Kidney tubule cell (primary cell): ENCODE results near the gene RPL37A.
A peak's percentile ranks its signal among the peaks of the same experiment; 100 is the strongest.

Experiments used
- DNase-seq: peaks from one replicate; pipeline ENCODE4 v3.0.0-alpha.2; 2018; ENCODE audit warnings: low spot score

RPL37A gene

DNA sequence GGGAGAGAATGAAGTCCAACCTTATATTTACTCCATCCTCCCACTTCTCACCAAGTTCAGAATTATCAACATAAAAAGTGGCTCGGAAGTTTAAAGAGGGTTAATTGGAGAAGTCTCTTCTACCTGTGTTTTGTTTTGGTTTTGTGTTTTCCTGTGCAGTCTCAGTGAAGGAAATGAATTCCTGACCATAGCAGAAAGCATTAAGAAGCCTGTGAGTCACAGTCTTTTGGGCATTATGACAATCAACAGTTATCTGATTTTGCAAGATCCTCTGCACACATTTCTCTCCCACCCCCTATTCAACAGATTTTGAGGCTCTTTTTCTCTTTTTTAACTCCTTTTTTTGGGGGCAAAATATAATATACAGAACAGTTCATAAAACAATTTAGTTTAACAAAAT lies 8.6 kb upstream of the RPL37A start:
- DNase-seq: peak; percentile 55

DNA sequence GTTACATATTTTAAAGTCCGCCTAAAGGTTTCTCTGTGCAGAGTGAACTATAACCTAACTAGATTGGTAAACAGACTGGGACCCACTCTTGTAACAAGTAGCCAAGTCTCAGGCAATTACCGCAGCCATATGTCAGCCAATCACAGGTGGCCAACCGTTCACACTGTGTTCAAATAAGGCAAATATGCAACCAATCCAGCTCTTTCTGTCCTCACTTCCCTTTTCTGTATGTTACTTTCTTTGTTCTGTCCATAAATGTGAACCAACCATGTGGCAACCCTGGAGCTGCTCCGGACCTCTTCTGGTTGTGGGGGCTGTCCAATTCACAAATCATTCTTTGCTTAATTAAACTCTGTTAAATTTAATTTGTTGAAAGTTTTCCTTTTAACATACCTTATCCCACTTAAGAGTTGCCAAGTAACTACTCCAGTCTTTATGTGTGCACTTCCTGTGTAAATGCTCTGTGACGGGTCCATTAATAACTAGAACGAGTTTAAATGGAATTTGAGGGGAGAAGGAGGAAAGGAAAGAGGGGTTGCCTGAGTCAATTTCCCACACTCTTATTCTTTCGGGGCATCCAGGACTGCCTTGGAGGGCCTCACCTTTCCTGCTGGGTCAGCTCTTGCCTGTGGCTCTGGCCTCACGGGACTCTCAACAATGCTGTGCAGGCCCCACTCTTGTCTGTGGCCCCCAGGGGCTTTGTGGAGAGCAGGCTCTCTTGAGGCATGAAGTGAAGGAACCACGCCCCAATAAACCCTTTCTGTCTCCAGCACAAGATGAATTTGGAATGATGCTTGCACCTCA lies 6.6 kb upstream of the RPL37A start:
- no peak for DNase-seq

DNA sequence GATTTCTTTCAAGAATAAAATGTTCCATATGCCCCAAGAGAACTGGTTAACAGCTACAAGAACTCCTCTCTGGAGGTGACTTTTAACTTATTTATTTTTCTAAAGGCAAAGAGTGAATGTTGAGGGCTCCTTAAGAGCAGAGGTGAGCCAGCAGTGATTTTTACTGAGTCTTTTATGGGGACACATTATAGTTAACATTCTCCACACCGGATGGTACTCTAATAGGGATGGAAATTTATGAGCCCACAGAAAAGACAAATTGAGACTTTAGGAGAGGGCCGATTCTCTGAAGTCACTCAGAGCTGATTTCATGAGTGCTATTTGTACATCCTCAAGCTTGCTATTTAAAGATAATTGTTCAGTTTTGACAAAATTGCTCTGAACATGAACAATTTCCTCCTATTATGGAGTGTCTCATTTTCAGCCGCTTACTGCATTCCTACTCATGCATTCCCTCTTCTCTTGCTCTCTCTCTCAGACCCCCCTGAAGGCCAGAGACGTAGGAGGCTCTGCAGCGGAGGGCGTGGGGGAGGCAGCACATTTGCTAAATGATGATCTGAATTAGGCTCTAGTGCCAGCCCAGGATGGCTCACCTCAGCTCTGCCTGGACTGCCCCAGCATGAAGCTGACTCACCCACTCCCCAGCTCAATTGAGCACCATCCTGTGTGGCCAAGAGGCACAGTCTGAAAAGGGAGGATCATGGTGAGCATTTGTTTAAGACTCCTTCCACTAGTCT lies 5.9 kb upstream of the RPL37A start:
- peak; percentile 90 for DNase-seq

DNA sequence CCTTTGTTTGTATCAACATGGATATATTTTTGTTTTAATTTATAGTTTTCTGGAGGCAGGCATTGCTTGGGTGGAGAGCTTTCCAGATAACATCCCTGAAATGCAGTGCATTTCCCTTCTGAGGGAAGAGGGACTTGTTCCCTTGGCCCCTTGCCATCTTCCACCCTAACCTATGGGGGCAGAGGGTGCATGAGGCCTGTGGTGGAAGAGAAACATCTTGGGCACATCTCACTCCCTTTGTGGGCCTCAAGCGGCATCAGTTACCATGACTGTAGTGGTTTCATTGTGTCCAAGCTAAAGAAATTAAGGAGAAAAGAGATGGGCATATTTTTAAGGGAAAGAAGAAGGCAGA lies 5.3 kb upstream of the RPL37A start:
- DNase-seq: no peak

DNA sequence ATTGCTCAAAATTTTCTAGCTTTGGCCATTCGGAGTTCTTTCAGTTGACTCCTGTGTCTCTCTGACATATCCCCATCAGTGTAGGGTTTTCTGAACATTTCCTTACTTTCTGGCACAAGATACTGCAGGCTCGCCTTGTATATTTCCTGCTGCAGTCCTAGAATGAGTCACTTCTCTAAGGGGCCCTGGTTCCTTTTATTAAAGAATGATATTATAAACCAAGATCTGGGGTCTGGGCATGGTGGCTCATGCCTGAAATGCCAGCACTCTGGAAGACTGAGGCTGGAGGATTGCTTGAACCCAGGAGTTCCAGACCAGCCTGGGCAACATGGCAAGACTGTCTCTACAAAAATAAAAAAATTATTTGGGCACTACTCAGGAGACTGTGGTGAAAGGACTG lies 3.0 kb upstream of the RPL37A start:
- no peak for DNase-seq

DNA sequence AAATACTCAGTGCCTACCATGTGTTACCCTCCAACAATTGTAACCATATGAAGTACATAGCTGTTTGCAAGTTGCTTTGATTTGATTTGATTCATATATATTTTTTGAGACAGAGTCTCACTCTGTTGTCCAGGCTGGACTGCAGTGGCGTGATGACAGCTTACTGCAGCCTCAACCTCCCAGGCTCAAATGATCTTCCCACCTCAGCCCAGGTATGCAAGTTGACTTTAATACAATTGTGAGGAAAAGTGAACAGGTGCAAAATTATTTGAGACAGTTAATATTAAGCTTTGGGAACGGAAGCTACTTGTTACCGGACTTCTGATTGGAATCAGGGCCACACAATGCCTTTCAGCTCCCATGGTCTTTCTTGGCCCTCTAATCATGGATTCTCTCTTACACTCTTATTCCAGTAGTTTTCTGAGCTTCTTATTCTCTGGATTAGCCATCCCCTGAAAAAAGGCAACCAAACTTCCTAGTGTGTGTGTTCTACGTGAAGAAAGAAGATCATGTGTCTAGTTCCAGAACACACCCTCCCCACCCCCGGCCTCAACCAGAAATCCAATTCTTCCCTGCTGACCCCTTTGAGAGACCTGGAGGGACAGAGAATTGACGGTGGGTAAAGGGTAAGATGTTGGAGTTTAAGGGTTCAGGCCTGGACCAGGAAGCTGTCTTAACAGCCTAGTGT lies 1.1 kb upstream of the RPL37A start:
- DNase-seq: no peak

DNA sequence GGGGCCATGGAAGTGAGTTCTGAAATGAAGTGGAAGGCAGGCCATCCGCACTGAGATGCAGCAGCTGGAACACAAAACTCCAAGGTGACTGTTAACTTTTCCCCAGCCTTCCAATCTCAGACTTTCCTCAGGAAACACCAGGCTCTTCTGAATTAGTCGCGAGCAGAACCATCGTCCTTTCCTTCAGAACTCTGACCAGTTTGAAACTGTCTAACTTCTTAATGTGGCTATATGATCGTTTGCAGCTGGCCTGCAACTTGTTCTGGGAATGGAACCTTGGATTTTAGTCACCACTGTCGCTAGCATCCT lies 620 bp upstream of the RPL37A start:
- no peak for DNase-seq

DNA sequence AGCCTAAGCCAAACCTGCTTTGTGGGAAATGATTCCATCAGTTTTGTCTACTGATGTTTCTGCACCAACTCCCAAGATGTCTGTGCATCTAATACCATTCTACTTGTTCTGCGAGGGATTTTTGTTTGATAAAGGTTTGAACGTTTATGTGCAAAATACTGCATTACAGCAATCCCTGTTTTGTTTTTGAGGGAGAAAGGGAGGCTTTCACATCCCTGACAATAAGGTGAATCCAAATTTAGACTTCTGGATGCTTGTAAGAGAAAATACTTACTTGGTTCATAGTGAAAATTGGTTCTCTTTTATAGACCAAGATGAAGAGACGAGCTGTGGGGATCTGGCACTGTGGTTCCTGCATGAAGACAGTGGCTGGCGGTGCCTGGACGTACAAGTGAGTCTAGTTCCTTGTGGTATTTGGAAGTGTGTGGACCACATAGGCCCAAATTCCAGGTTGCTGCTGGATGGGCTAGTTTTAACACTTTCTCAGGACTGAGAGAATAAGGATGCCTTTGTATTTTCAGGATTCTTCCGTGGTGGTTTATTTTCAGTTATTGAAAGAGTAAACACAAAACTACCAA lies 1.1 kb downstream of the RPL37A start:
- no peak for DNase-seq

DNA sequence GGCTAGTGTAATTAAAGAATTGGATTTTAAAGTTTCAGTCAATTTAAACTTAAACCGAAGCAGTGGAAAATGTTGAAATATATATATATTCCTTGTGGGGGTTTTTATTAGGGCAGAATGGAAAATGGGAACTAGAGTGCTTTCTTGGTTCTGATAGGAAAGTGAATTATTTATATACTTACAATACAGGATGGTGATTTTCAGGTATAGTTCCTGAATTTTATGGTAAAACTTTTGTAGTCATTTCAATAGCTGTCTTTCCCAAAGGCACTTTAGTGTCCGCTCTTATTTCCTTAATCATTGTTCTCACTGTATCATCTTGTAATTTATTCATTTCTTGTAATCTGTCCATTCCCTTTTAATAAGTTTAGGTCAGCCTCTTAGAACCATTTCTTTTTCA lies 1.9 kb downstream of the RPL37A start:
- DNase-seq: no peak

DNA sequence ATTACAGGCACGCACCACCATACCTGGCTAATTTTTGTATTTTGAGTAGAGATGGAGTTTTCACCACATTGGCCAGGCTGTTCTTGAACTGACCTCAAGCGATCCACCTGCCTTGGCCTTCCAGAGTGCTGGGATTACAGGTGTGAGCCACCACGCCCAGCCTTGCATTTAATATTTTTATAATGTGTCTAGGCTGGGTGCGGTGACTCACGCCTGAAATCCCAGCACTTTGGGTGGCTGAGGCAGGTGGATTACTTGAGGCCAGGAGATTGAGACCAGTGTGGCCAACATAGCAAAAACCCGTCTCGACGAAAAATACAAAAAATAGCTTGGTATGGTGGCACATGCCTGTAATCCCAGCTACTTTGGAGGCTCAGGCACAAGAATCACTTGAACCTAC lies 3.2 kb downstream of the RPL37A start:
- no peak for DNase-seq

DNA sequence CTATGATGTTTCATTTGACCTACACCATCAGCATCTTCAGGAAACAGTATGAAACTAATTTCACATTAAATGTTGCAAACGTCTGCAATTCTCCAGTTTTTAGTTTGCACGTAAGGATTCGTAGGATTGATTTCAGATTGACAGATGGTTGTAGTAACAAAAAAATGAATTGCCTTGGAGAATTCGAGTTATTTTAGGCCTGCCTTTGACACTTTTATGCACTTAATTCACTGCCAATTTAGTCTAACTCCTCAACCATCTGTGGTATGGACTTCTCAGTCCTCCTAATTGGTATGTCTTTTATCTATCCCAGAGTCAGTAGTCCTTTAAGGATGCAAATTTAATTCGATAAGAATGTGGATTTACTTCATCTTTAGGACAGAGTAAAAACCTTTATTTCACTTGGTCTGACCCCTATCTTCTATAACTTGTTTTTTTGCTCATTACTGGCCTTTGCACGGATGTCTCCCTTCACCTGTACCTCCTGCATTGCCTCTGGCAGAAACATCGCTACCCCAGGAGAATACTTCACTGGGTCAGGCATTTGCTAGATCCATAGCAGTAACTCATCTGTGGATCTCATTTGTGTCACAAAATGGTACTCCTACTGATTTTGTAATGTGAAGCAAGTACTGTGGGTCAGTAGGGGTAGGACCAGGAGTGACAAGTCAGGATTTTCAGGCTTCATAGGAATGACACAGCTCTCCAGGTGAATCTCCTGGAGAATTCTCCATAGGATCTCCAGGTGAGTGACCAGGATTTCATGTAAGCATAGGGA lies 3.9 kb downstream of the RPL37A start:
- no peak for DNase-seq

DNA sequence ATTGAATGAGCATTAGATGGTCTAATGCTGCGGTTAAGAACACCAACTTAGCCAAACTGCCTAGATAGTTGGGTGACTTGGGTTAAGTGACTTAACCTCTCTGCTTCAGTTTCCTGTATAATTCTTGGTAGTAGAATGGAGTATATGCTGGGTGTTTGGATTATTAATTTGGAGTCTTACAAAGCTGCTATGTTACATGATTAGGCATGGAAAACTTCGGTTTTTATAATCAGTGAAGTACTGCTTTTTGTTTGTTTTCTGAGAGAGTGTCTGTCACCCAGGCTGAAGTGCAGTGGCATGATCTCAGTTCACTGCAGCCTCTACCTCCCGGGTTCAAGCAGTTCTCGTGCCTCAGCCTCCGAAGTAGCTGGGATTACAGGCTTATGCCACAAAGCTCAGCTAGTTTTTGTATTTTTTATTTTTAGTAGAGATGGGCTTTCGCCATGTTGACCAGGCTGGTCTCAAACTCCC lies 4.5 kb downstream of the RPL37A start:
- DNase-seq: no peak

DNA sequence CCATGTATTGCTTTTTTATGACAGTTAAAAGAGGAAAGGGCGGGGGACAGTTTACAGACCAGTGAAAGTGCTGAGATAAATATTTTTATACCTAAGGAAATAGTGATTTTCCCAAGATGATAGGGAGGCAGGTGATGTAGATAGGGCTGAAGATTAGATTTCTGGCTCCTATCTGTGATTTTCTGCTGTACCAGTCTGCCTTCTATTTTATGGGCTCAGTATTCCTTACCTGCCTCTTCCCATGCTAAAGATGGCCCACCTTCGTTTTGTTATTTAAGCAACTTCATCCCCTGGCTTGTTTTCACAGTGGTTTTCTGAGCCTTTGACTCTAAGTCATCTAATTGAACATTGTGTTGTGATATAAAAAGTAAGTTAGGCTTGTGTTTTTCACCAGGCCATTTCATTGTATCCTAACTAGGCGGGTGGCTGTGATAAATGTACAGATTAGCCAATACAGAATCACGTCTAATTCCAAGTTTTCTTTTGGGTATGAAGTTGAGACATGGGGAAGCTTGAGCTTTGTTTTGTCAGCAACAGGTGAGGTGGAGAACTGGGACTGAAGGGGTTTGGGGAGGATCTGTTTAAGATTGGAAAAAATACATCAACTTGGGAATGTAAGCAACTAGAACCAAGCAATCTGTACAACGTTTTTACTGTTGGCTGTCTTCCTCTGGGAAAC lies 5.2 kb downstream of the RPL37A start:
- DNase-seq: no peak

DNA sequence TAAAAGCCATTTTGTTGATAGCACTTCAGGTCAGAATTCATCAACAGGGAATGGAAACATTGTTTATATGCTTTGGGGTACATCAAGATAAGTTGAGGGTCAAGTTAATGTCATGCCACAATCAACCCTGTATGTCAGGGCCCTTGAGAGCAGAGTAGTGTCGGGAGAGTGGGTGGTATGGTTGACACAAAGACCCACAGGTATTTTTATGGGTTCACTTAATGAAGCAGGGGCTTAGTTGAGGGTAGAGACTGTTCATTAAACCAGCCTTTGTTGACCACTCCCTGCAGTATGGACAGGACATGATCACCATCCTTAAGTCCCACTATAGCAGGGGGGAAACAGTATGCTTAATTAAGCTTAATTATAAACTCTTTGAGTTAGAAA lies 5.7 kb downstream of the RPL37A start:
- no peak for DNase-seq

DNA sequence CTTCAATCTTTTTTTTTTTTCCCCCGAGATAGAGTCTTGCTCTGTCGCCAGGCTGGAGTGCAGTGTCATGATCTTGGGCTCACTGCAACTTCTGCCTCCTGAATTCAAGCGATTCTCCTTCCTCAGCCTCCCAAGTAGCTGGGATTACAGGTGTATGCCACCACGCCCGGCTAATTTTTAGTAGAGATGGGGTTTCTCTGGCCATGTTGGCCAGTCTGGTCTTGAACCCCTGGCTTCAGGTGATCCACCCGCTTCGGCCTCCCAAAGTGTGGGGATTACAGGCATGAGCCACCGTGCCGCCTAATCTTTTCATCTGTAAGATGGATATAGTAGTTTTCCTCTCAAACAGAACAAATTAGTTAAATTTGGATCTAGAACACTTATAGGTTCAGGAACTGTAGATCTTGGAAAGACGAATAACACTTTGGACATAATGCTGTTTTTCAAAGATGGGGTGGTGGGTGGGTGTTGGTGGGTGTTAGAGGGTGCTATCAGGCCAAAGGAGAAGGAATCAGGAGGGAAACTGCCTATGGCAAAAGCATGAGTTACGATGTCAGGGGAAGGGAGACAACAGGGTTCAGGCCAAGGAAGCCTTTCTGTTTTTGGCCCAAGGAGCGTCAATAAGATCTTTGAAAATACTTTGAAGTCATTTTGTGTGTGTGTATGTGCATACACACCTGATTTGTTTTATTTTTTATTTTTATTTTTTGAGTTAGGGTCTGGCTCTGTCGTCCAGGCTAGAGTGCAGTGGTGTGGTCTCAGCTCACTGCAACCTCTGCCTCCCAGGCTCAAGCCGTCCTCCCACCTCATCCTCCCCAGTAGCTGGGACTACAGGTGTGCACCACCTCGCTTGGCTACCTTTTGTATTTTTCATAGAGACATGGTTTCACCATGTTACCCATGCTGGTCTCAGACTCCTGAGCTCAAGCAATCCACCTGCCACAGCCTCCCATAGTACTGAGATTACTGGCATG lies 6.8 kb downstream of the RPL37A start:
- no peak for DNase-seq

DNA sequence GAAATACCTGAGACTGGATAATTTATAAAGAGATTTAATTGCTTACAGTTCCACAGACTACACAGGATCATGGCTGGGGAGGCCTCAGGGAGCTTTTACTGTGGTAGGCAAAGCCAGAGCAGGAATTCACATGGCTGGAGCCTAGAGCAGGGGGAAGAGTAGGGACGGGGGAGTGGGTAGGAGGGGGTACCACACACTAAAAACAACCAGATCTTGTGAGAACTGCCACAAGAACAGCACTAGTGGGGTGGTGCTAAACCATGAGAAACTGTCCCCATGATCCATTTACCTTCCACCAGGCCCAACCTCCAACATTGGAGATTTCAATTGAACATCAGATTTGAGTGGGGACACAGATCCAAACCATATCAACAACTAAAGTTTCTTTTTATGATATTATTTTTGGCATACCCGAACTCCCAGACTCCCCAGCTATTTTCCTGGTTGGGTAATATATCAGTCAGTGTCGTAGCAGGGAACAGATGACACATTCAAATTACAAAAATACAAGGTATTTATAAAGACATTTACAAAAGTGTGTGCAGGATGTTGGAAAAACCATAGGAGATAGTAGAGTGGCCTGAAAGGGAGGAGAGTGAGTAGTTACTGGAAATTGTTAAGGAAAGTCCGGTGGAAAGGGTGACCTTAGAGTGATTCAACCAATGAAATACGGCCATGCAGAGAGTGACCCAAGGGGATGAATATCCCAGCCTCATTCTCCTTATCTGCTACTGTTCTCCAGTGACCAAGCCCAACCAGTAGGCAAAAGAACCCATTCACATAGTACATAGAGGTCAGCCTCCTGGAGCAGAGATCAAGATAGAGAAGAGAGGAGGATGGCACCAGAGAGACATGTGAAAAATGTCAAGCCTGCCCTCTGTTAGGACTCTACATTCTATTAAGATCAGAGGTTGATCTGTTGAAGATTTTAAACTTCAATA lies 8.8 kb downstream of the RPL37A start:
- no peak for DNase-seq

DNA sequence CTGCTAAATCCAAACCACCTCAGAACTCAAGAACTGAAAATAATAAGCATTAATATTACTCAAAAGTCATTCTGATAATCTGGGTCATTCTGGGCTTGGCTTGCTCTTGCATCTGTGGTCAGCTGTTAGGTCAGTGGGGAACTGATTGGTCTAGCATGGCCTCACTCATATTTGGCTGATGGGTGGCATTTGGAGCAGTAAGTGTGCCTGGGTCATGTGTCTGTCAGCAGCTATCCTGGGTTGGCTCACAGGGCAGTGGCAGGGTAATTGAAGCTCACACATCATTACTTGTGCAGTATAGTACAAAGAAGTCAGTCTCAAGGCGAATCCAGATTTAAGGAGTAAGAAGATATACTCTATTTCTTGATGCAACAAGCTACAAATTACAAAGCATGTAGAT lies 9.6 kb downstream of the RPL37A start:
- DNase-seq: no peak

DNA sequence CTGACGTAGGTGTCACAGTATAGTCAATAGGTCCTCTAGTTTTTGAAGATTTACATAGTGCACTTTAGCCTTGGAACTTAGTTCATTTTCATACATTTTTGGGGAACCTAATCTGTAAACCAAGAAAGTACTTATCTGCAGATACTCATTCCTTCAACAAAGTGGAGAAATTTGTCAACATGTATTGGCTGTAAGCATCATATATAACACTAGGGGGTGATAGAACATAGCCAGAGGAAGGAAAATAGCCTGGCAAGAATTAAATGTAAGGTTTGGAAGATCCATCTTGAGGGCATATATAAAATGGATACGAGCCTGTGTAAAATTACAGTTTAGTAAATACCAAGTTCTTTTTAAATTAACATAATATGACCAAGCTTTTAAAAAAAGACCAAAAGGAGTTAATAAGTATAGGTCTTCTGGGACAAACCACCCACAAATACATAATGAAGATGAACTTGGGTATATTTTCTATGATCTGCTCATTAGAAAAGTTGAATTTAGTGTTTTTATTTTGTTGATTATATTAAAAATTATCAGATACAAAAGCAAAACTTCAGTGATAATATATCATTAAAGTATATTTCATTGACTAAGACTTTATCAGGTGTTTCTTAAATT lies 18.2 kb downstream of the RPL37A start:
- DNase-seq: peak; percentile 59
